HG03060 (cell line): ENCODE results near the gene KRT37.

Source experiments
- ATAC-seq: cut with Tn5 transposase; IDR thresholded peaks from one replicate; pipeline ENCODE4 v1.9.1; 2021; ENCODE audit warnings: low read depth, moderate number of reproducible peaks; ENCODE audit not compliant: unreplicated experiment

The KRT37 gene

DNA sequence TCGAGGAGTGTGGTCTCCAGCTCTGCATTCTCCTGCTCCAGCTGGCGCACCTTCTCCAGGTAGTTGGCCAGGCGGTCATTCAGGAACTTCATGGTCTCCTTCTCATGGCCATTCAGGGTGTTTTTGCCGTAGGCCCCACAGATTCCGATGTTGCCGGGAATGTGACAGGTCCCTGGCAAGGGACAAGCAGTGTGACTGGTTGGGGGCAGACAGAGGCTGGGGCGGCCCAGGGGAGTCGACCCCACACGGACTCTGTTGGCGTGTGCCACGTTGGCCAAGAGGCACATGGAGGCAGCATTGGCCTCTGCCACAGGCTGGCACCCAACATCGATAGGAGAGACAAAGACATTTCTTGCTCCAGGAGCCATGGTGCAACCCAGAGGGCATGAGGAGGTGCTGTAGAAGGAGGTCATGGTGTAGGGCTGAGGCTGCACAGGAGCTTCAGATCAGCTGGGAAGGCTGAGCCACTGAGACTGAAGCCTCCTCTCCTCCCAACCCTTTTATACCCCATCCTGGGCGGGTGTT is at the start of gene KRT37:
TSS of gene KRT37 (minus strand) at position 475 of the 525 bp plus-strand sequence. CDS start at position 413, 62 bp downstream.
- ATAC-seq, result no peak

DNA sequence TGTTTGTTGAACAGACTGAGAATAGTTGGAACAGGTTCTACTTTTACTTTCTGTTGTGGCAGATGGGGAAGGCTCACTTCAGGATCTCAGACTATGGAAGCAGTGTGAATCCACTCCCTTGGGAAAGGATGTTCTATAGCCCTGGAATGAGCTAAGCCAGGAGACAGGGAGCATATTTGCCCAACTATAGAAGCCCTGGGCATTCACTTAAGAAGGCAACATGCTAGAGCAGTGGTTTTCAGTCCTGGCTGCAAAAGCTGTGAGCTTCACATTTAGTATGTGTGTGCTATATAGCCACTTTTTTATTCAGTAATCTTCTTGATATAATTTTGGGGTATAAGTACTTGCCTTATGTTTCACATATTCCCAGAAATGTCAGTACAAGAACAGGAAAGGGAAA is 44.0 kb upstream of the KRT37 start:
- no peak for ATAC-seq

- no peak for ATAC-seq
These were observed 43.2 kb upstream of the KRT37 start for GRCh38 chr17:41467561-41467960.

DNA sequence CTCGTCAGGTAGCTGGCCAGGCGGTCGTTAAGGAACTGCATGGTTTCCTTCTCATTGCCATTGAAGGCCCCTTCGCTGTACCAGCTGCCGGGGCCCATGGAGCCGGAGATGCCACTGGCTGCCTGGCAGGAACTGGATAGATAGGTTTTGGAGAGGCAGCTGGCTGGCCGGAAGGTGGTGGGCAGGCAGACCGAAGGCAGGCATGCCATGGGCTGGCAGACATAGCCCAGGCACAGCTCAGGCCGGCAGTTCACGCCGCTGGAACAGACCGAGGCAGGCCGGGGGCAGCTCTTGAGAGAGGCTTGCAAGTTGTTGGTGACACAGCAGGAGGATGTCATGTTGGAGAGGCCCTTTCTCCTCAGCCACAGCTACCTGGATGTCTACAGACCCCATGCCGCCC is 42.6 kb upstream of the KRT37 start, which contains the start of gene KRT32:
TSS of gene KRT32 (minus strand) at position 399 of the 400 bp plus-strand sequence. CDS start at position 338, 61 bp downstream.
- no peak for ATAC-seq

DNA sequence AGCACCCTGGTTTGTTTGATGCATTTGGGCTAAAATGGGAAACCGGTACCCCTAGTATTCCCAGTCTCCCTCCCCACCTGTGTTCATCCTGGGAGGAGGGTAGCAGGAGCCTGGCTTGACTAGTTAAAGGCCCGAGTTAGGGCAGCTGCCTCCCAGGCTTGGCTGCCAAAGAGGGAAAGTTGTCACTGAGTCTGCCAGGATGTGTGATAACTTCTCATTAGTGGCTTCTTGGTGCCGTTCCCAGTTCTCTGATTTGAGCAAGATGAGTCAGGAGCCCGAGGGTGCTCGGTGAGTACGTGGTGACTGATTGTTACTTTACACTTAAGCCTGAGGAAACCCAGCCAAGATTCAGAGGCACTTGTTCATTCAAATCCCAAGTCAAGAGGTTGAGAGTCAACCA is 40.3 kb upstream of the KRT37 start:
- no peak for ATAC-seq

DNA sequence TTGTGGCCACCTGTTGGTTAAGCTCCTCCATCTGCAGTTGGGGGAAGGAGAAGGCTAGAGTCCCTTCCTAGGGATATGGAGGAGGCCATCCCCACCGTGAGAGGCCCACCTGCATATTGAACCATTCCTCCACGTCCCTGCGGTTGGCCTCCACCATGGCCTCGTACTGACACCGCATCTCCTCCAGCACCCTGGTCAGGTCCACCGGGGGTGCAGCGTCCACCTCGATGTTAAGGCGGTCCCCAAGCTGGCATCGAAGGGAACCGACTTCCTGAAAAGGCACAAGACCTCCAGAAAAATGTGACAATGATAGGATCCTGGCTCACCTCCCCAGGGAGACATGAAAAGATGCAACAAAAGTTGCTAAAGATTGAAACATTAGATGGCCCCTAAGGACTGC is 39.8 kb upstream of the KRT37 start:
- ATAC-seq, result no peak

DNA sequence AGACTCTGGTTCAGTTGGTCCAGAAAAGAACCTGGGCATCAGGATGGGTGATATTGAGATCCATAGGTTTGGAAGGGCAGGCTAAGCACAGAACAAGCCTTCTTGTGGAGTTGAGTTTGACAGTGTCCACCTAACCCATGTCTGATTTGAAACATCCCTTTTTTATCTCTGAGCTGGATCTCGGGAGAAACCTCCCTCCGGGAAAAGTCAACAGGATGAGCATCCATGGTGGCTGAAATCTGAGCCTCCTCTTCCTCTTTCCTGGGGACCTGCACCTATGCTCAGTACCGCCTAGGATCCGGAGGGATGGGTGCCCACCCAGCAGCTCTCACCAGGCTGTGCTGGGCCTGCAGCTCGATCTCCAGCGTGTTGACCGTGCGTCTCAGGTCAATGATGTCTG is 39.4 kb upstream of the KRT37 start:
- ATAC-seq, result no peak

GRCh38 chr17:41462705-41463104 is 38.3 kb upstream of the KRT37 start:
- ATAC-seq, result no peak

DNA sequence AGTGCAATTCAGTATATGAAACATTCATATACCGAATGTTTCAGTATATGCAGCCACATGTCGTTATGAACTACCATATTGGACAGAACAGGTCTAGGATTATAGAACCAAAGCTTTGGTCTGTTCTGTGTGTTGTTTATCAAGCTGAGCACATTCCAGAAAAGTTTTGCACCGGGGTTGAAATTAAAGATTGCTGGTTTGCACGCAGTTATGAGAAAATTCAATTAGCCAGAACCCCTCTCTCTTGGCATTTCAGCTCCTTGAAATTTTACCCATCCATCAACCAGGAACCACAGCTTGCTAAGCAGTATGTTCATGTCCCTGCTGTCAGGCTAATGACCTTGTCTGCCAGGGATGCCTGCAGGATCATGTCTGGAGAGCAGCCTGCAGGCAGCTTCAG is 33.3 kb upstream of the KRT37 start:
- ATAC-seq, result no peak

- no peak for ATAC-seq
These were observed 31.8 kb upstream of the KRT37 start for GRCh38 chr17:41456204-41456603.

- no peak for ATAC-seq
These were observed 30.9 kb upstream of the KRT37 start for GRCh38 chr17:41455236-41455635.

- ATAC-seq, result no peak
These were observed 28.7 kb upstream of the KRT37 start for GRCh38 chr17:41453066-41453465.

- no peak for ATAC-seq
These were observed 27.9 kb upstream of the KRT37 start for GRCh38 chr17:41452281-41452680.

DNA sequence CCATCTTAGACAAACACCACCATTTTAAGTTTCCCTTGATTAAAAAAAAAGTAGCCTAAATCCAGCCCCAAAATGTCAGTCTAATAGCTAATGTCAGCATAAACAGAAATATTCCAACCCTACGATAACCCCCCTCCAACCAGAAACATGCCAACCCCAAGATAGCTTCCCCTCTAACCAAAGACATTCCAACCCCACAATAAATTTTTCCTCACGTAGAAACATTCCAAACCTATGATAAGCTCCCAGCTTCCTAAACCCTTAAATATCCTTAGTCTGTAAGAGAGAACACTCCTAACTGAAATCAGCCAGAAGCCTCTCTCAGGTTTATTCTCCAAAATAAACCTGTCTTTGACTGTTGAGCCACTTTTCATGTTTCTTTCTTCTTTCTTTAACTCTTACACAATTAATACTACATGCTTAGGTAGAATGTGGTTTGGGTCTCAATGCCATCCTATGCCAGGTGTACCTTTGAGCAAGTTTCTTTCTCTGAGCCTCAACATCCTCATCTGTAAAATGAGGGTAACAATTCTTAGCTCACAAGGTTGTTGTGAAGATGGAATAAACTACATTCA is 26.9 kb upstream of the KRT37 start:
- no peak for ATAC-seq

DNA sequence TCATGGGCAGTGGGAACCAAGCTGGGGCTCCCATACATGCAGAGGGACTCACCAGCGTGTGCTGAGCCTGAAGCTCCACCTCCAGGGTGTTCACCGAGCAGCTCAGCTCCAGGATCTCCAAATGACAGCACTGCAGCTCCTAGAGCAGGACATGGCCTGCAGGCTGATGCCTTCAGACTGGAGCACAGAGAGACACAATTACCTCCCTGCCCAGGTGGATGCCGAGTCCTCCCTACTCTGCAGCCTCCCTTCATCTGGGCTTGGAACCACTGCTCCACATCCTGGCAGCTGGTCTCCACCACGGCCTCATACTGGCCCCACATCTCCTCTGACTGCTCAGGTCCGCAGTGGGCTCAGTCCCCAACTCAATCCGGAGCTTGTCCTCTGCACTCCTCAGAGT is 24.6 kb upstream of the KRT37 start:
- no peak for ATAC-seq

GRCh38 chr17:41448506-41448905 is 24.1 kb upstream of the KRT37 start:
- ATAC-seq, result no peak

GRCh38 chr17:41446806-41447205 is 22.4 kb upstream of the KRT37 start:
- ATAC-seq, result no peak

- no peak for ATAC-seq
These were observed 20.3 kb upstream of the KRT37 start for GRCh38 chr17:41444640-41445039.

DNA sequence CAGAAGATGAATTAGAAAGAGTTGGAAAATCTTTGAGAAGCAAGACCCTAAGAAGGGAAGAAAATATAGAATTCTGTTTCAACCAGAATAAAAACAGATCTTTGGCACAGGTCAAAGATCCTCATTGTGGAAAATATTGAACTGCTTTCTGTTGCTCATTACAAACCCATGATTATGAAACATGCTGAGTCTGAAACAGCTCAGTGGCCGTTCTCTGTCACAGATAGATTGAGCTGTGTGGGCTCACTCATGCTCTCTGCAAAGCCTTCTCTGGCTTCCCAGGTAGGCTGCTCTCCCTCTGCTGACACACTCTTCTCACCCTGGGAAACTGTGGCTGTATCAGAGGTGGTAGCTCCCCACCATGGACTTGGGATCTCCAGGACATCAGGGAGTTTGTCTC is 19.8 kb upstream of the KRT37 start:
- no peak for ATAC-seq

- ATAC-seq, result no peak
These were observed 18.4 kb upstream of the KRT37 start for GRCh38 chr17:41442739-41443138.

DNA sequence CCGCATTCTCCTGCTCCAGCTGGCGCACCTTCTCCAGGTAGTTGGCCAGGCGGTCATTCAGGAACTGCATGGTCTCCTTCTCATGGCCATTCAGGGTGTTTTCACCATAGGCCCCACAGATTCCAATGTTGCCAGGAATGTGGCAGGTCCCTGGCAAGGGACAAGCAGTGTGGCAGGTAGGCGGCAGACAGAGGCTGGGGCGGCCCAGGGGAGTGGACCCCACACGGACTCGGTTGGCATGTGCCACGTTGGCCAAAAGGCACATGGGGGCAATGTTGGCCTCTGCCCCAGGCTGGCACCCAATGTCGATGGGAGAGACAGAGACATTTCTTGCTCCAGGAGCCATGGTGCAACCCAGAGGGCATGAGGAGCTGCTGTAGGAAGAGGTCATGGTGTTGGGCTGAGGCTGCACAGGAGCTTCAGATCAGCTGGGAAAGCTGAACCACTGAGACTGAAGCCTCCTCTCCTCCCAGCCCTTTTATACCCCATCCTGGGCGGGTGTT is 16.2 kb upstream of the KRT37 start, which contains the start of gene KRT38:
TSS of gene KRT38 (minus strand) at position 453 of the 503 bp plus-strand sequence. CDS start at position 391, 62 bp downstream.
- no peak for ATAC-seq

GRCh38 chr17:41439375-41439774 is 15.0 kb upstream of the KRT37 start:
- ATAC-seq, result no peak
